ENCODE measurements around the gene FLT3. TPM values are rescaled to one million over a fixed set of nuclear protein-coding genes. Genes with fewer than 3 reads are reported as not detected.

The FLT3 gene
- polyA plus RNA-seq, 3 donors: 2.1 to 5.3 (median 3.7) TPM

DNA sequence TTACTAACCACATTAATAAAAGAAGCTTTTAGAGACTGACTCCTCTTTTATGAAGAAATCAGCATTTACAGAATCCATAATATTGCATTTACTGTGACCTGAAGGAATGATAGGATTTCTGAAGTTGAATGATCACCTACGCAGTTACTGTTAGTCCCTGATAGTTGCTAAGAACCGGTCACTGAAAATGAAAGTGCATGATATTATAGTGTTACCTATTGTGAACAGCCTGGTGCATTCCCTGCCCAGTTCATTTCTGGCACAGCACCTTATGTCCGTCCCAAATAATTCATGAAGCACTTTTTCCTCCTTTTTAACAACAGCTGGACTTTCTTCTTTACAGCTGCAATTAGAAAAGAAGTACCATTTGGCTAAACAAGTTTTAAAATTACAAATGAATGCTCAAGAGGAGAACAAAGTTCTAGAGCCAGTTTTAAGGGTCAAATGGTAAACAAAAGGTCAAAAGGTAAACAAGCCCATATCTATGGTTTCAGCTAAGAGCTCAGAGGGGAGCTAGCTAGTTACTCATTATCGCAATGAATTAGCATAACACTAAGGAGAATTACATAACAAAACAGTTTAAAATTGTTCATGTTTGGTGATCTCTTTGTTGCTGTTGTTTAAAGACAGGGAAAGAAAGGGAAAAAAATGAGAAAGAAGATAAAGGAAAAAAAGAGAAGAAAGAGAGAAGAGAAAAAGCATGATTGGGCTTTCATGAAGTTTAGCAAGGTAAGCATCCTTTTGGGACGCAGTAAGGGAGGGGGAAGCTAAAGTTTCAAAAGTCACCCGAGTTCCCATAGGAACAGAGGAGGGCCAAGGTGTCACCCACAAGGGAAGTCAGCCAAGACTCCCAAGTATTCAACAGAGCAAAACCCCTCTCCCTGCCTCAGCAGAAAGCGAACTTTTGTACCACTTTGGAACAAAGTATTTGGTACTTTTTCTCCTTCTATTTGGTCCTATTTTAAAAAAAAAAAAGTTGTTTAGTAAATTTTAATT is 50.2 kb downstream of the FLT3 start:
- Histone ChIP-seq H3K4me2 (replicated peaks; ENCODE audit: extremely low read depth, low read length, poor library complexity, severe bottlenecking) (no peak overlapping the region), H3K27me3 (ENCODE audit: control insufficient read depth in 2 of 2, insufficient read depth in 2 of 2, low read length in 2 of 2) (no peaks in the 10 kb centered on the region)

DNA sequence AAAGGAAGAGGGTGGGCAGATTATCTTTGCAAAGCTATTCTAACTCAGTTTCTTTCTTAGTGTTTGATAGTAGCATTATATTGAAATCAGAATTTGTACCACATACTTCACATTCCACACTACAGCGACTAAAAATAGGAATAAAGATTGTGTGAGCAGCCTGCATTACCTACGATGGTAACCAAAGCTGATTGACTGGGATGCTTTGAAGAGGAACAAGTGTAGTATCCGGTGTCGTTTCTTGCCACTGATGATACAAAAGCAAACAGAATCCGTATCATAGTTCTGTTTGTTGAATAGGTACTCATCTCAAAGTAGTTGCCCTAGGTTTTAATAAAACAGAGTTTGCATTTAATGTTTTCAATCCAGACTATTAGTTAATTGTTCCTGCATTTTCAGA is 51.2 kb downstream of the FLT3 start:
- Histone ChIP-seq H3K36me3 (replicated peaks in 1 of 2; ENCODE audit: control insufficient read depth in 1 of 2, insufficient read depth in 2 of 2, low read length in 2 of 2) (no peaks in the 10 kb centered on the region), H3K79me2 (ENCODE audit: insufficient read depth, low read length) (no peaks in the 10 kb centered on the region), H3K4me2 (replicated peaks; ENCODE audit: extremely low read depth, low read length, poor library complexity, severe bottlenecking) (no peak overlapping the region), H2AFZ (ENCODE audit: insufficient read depth, low read depth, low read length, poor library complexity, severe bottlenecking) (no peak overlapping the region), H3K27me3 (ENCODE audit: control insufficient read depth in 2 of 2, insufficient read depth in 2 of 2, low read length in 2 of 2) (no peaks in the 10 kb centered on the region), H4K20me1 (ENCODE audit: insufficient read depth, low read length) (no peaks in the 10 kb centered on the region), H3K4me3 (replicated peaks in 1 of 3; ENCODE audit: low read depth in 2 of 3, low read length in 3 of 3) (no peak overlapping the region), H3K27ac (ENCODE audit: low read depth in 1 of 2, low read length in 2 of 2) (no peak overlapping the region), H3K4me1 (ENCODE audit: control insufficient read depth in 1 of 2, insufficient read depth in 2 of 2, low read length in 2 of 2) (peaks cover 14 to 19% of the 10 kb centered on the region in 2 donors), H3K9me3 (replicated peaks in 1 of 2; ENCODE audit: control insufficient read depth in 1 of 2, insufficient read depth in 1 of 2, low read length in 2 of 2) (no peaks in the 10 kb centered on the region), H3K9ac (ENCODE audit: insufficient read depth, low read length, poor library complexity, severe bottlenecking) (no peak overlapping the region)
- Mint-ChIP-seq H3K4me3 (no peak overlapping the region), H3K9me3 (no peaks in the 10 kb centered on the region), H3K27ac (no peak overlapping the region), H3K4me1 (peaks cover 27% of the 10 kb centered on the region), H3K27me3 (ENCODE audit: low read depth in 3 of 3) (no peaks in the 10 kb centered on the region), H3K36me3 (peaks cover 0 to 9% of the 10 kb centered on the region in 2 donors)
- intact Hi-C loops (cut with micrococcal nuclease): loop anchor here in 1 of 2 donors (5.0 kb wide), 1 partner anchor 88 kb away; the partner anchor contains the start of gene PAN3
- WGBS (ENCODE audit: insufficient coverage): 91% methylated on average over 3 of the region's 5 CpGs
- TF ChIP-seq, protein P1, sequence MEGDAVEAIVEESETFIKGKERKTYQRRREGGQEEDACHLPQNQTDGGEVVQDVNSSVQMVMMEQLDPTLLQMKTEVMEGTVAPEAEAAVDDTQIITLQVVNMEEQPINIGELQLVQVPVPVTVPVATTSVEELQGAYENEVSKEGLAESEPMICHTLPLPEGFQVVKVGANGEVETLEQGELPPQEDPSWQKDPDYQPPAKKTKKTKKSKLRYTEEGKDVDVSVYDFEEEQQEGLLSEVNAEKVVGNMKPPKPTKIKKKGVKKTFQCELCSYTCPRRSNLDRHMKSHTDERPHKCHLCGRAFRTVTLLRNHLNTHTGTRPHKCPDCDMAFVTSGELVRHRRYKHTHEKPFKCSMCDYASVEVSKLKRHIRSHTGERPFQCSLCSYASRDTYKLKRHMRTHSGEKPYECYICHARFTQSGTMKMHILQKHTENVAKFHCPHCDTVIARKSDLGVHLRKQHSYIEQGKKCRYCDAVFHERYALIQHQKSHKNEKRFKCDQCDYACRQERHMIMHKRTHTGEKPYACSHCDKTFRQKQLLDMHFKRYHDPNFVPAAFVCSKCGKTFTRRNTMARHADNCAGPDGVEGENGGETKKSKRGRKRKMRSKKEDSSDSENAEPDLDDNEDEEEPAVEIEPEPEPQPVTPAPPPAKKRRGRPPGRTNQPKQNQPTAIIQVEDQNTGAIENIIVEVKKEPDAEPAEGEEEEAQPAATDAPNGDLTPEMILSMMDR (IDR thresholded peaks at IDR 0.05): no peak
- no peak for DNase-seq

More for the DNA sequence above, 50.2 kb downstream of the FLT3 start:
- intact Hi-C loops (cut with micrococcal nuclease): loop anchor here in 1 of 2 donors (5.0 kb wide), 1 partner anchor 87 kb away; the partner anchor contains the start of gene PAN3
- TF ChIP-seq, protein P1 (IDR thresholded peaks at IDR 0.05): no peak
- Histone ChIP-seq H3K9me3 (replicated peaks in 1 of 2; ENCODE audit: control insufficient read depth in 1 of 2, insufficient read depth in 1 of 2, low read length in 2 of 2) (no peaks in the 10 kb centered on the region), H3K4me3 (replicated peaks in 1 of 3; ENCODE audit: low read depth in 2 of 3, low read length in 3 of 3) (no peak overlapping the region), H3K9ac (ENCODE audit: insufficient read depth, low read length, poor library complexity, severe bottlenecking) (no peak overlapping the region), H3K36me3 (replicated peaks in 1 of 2; ENCODE audit: control insufficient read depth in 1 of 2, insufficient read depth in 2 of 2, low read length in 2 of 2) (no peaks in the 10 kb centered on the region), H4K20me1 (ENCODE audit: insufficient read depth, low read length) (no peaks in the 10 kb centered on the region), H3K79me2 (ENCODE audit: insufficient read depth, low read length) (no peaks in the 10 kb centered on the region), H3K4me1 (ENCODE audit: control insufficient read depth in 1 of 2, insufficient read depth in 2 of 2, low read length in 2 of 2) (peaks cover 14 to 23% of the 10 kb centered on the region in 2 donors), H3K27ac (ENCODE audit: low read depth in 1 of 2, low read length in 2 of 2) (no peak overlapping the region), H2AFZ (ENCODE audit: insufficient read depth, low read depth, low read length, poor library complexity, severe bottlenecking) (no peak overlapping the region)
- H3K9me3 Mint-ChIP-seq: no peaks in the 10 kb centered on the region
- H3K4me3 Mint-ChIP-seq: no peak overlapping the region
- DNase-seq: no peak
- H3K36me3 Mint-ChIP-seq: peaks cover 0 to 5% of the 10 kb centered on the region in 2 donors
- peaks cover 34% of the 10 kb centered on the region for H3K4me1 Mint-ChIP-seq
- 100% methylated on average over 1 of the region's 7 CpGs for WGBS (ENCODE audit: insufficient coverage)
- no peaks in the 10 kb centered on the region for H3K27me3 Mint-ChIP-seq (ENCODE audit: low read depth in 3 of 3)
- H3K27ac Mint-ChIP-seq: no peak overlapping the region
